Effector CD4-positive, alpha-beta T cell (primary cell): Measurements from ENCODE around the gene CREB5.

Experiments used
- DNase-seq: peaks from one replicate; pipeline ENCODE4 v3.0.0-alpha.2; 2020

CREB5 gene

GRCh38 chr7:28435732-28436378 lies 23.5 kb downstream of the CREB5 start:
- DNase-seq = no peak

- DNase-seq = no peak
Observed at GRCh38 chr7:28440055-28440601, 27.8 kb downstream of the CREB5 start.

- no peak for DNase-seq
Observed at GRCh38 chr7:28442540-28443420, 30.5 kb downstream of the CREB5 start.

DNA sequence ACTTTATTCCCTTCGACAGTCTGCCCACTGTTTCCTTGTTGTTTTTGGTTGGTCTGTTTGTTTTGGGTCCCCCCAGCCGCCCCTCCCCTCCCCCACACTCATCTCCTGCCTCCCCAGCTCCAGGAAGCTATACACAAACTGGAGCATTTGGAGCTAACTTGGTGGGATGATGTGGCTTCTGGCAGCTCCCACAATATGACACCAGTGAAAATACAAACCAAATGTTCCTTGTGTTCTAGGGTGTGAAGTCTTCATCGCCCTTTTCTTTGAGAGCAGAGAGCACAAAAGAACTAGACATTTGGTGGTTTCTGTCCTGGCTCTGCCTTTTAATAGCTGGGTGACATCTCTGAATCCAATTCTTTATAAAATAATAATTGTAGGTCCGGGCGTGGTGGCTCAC lies 33.8 kb downstream of the CREB5 start:
- no peak for DNase-seq

GRCh38 chr7:28447071-28447470 lies 34.8 kb downstream of the CREB5 start:
- DNase-seq = no peak

DNA sequence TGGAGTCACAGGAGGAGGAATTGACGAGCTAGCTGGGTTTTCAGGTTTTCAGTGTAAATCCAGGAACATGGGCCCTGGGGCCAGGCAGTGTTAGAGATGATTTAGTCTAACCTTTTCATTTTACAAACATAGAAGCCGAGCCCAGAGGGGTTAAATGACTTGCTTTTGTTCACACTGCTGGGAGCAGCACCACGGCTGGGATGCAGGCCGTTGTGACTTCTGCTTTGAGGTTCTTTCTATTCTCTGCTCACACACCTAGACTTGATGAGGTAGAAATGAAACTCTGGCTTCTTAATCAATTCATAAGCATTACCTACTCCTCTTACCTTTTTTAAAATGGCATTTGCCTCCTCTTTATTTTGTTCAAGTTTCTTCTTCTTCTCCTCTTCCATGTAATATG lies 36.4 kb downstream of the CREB5 start:
- no peak for DNase-seq

- no peak for DNase-seq
Observed at GRCh38 chr7:28452681-28453080, 40.4 kb downstream of the CREB5 start.

- DNase-seq = no peak
Observed at GRCh38 chr7:28455486-28455885, 43.2 kb downstream of the CREB5 start.

DNA sequence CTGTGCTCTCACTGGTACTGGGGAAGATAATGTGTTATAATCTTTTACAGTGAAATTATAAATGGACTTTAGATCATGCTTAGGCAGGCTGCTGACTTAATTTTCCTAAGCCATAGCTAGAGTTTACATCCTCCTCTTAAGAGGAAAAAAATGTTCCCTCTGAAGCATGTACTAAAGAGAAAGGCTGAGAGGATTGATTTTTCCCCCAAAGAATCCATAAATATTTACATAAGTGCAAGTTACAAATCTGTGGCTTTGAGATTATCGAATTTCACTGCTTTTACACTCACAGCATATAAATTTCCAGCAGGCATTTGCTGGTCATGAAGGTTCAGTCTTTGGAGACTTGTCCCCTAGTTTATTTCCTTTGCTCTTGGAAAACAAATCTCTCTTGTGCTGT lies 43.7 kb downstream of the CREB5 start:
- DNase-seq = no peak

DNA sequence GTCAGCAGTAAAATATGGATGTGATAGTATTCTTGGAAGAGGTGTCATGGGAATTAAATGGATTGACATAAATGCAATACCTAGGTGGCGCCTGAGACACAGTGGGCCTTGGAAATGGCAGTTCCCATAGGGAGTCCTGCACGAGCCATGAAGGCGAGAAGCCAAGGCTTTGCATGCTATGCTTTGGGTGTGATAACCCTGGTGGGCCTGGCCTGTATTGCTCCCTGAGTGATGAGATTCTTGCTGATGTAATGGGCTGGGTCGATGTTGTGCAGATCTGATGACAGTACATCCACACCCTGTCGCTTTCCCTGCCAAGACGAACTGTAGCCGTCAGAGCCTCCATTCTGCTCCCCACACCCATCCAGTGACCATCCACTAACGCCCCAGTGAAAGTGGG lies 46.4 kb downstream of the CREB5 start:
- no peak for DNase-seq

DNA sequence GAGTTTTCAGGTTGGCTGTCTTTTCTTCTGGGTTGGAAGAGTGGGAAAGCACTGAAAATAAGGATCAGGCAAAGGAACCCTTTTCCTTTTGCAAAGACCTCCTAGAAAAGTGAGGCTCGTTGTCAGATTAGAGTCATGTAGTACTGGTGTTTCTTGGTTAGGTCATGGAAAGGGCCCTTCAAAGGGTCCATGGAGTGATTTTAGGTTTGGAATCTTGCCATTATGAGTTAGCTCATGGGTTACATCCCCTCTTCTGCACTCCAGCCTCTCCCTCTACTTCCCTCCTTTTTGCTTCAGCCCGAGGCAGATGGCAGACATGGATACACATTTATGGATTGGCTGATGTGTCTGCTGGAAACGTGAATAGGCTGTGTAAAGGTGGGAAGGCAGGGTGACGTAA lies 47.0 kb downstream of the CREB5 start:
- DNase-seq = no peak

- DNase-seq = no peak
Observed at GRCh38 chr7:28465697-28466096, 53.4 kb downstream of the CREB5 start.

GRCh38 chr7:28466341-28466740 lies 54.0 kb downstream of the CREB5 start:
- DNase-seq = no peak

DNA sequence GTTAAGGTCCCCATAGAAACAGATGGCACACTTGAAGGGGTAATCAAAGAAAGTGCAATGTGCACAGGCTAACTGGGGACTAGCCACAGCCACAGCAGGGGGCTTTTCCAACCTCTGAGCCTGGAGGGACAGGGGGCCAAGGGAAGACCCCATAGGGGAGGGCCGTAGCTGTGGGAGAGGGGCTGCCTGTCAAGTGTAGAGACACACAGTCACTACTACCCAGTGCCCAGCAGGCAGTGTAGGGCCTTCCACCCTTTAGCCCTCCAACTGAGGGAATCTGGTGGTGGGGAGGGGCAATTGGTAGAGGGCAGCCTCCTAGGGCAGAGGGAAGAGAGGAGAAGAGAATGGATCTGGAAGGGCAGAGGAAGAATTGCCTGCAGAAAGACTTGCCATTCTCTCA lies 54.6 kb downstream of the CREB5 start:
- DNase-seq = no peak

DNA sequence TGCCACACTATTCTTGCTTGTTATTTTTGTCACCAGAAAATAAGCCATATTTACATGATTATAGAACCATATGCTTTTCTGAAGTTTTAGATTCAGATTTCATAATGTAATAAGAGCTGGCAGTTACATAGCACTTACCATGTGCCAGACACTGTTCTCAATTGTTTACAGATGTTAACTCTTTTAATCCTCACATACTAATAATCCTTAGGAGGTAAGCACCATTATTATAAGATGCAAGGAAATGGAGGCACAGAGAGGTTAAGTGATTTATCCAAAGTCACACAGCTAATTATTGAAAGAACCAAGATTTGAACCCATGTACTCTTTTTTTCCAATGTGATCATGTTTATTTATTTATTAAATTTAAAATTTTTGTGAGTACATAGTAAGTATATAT lies 57.2 kb downstream of the CREB5 start:
- DNase-seq = no peak

DNA sequence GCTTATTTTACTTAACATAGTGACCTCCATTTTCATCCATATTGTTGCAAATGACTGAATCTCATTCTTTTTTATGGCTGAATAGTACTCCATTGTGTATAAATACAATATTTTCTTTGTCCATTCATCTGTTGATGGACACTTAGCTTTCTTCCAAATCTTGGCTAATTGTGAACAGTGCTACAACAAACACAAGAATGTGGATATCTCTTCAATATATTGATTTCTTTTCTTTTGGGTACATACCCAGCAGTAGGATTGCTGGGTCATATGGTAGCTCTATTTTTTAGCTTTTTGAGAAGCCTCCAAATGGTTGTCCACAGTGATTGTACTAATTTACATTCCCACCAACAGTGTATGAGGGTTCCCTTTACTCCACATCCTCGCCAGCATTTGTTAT lies 58.0 kb downstream of the CREB5 start:
- no peak for DNase-seq

DNA sequence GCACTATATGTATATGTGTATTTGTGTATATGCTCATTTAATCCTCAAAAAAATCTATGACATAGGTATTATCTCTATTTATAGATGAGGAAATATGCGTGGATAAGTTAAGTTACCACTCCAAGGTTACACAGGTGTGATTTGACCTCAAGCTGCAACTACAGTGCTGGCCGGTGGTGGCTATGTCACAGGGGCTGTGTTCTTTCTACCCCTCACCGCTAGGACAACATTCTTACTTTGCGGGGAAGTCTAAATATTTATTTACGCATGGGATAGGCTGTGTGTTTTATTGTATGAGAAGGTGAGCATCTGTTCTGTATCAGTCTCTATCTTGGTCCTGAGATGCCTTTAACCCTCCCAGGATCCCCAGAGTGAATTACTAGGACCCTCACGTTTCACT lies 60.0 kb downstream of the CREB5 start:
- DNase-seq = no peak

DNA sequence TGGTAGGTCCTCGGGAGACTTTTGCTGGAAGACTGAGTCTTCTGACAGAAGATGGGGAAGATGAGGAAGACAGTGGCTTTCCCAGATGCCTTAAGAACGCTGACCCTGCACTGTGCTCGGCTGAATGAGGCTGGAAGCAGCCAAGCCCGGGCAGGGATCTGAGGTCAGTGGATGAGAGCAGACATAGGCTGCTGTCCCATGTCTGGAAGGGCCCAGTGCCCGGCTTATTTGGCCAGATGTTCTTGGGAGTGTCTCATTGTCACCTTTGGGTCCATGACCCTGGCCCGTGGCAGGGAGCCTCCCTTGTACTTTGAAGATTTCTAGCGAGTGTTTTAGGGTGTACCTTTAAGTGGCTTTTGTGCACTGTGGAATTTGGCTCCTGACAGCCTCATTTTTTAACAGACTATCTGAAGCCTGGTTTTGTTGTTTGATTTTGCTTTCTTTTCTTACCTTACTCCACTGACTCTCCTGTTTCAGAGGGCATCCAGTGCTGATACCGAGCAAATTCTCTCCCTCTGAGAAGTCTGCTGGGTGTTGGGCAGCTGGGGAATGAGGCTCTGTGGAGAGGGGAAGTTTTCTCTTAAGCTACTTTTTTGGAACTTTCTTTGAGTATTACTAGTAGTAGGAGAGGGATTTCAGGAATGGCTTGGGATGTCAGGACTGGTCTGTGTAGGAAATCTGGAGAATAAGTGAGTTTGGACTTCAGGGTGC lies 61.4 kb downstream of the CREB5 start:
- DNase-seq = no peak

DNA sequence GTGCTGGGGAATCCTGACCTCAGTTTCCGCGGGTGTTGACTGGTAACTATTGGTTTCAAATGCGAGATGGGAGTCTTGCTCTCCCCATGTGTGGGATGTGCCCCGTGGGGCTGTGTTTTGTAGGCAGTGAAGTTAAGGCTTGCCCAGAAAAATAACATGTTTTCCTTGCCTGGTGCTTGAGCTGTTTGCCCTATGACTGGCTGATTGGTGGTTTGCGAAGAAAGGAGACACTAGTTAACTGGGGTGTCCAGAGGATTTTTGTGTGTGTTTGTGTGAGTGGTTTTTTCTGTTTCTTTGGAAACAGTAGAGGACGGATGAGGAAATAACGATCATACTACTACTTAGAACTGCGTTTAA lies 61.9 kb downstream of the CREB5 start:
- no peak for DNase-seq

DNA sequence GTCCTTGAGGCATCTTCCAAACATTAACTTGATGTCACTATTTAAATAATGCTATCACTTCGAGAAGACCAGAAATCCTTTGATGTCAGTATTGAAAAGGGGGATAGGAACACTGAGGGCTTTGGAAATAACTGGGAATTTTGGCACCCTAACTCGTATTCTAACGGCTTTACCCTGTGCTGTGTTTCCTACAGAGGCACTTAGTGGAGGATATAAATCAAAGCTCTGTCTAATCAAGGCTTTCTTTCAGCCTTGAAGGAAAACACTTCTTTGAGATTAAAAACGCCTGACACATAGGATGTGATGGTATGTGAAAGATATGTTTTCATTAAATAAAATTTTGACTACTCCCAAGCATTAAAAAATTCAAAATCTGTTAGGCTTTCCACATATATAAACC lies 62.3 kb downstream of the CREB5 start:
- DNase-seq = no peak

- DNase-seq = no peak
Observed at GRCh38 chr7:28477041-28477442, 64.7 kb downstream of the CREB5 start.

DNA sequence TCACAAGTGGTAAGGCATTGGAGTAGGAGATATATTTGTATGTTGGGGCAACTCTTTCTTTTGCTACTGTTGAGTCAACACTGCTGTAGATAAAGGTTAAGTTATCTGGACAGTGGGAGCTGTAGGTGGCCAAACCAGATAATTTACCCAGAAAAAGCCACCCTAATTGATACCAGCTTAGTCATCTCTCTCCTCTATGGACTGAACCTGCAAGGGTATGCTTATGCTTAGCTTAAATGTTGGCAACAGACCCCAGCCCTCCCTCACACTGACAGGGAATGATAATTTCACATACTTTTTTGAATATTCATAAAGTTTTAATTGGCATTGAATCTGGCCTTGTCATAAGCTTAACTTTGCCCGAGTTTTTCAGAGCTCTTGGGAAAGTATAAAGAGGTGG lies 66.3 kb downstream of the CREB5 start:
- no peak for DNase-seq

- no peak for DNase-seq
Observed at GRCh38 chr7:28479507-28479947, 67.2 kb downstream of the CREB5 start.

- DNase-seq = no peak
Observed at GRCh38 chr7:28480595-28480994, 68.3 kb downstream of the CREB5 start.
